ENCODE measurements around the gene MCEE.

Gene MCEE

DNA sequence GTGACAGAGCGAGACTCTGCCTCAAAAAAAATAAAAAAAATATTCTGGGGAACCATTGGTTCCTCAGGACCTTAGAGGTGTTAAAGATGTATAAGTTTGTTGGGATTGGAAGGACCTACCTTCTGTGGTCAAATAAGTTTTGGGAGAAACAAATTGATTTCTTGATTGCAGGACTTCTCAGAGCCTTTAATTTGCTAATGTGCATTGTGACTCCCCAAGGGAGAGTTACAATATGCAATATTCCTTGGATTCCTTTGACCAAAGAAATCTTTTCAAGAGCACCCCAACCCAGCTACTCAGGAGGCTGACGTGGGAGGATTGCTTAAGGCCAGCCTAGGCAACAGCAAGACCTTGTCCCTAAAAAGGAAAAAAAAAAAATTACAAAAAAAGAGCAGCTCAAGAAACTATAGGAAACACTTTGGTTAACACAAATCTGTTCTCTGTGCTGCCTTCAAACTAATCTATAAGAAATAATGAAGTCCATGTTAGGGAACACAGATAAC, 55.1 kb downstream of the MCEE start:
- no peak for FAIRE-seq

DNA sequence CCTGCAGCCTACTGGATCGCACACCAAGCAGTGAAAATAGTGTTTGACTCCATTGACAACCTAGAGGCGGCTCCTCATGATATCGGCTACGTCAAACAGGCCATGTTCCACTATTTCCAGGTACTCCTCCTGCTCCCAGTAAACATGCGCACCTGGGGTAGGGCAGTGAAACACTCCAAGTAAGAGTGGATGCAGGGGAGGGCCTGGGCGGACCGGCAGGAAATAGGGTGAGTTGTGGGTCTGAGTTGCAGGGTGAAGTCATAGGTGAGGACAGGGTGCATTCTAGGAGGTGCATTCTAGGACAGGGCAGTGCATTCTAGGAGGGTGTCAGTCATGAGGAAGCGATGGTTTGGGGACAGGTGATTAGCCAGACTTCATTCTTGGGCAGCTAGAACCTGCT, 56.6 kb downstream of the MCEE start:
- FAIRE-seq, result no peak

DNA sequence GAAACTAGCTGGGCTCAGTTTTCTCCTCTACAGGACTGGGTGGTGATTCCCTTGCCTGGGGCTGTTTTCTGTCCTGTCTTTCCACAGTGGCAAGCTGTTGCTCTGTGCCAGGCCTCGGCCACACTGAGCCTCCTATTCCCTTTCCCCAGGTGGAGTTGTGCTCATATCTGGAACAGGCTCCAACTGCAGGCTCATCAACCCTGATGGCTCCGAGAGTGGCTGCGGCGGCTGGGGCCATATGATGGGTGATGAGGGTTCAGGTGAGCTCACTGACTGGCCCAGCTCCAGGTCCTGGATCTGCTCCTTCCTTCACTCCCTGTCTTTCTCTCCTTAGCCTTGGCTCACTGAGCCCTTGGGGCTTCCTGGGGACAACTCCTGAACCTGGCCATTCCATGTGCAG, 57.5 kb downstream of the MCEE start:
- no peak for FAIRE-seq

DNA sequence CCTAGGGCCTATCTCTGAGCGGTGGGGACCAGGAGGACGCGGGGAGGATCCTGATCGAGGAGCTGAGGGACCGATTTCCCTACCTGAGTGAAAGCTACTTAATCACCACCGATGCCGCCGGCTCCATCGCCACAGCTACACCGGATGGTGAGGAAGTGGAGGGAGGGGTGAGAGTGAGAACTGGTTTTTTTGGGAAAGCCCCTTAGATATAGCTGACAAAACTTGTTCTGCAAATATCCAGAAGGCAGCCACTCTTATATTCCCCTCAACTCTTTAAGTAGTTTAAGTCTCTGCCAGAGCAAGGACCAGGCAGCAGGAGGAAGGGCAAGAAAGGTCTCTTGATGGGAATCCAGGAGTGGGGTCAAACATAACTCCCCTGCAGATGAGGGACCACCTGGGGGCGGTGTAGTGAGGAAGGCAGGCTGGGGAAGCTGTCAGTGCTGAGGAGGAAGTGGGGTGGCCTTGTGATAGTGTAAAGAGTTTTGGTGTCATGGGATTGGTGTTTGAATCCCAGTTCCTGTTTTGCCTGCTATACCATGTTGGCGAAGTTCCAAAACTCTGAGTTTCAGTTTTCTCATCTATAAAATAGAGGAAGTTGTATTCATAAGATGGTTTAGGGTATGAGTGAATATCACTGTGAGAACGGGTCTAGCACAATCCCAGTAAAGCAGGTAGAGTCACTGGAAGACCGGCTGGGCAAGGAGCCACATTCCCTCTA, 58.2 kb downstream of the MCEE start:
- no peak for FAIRE-seq

DNA sequence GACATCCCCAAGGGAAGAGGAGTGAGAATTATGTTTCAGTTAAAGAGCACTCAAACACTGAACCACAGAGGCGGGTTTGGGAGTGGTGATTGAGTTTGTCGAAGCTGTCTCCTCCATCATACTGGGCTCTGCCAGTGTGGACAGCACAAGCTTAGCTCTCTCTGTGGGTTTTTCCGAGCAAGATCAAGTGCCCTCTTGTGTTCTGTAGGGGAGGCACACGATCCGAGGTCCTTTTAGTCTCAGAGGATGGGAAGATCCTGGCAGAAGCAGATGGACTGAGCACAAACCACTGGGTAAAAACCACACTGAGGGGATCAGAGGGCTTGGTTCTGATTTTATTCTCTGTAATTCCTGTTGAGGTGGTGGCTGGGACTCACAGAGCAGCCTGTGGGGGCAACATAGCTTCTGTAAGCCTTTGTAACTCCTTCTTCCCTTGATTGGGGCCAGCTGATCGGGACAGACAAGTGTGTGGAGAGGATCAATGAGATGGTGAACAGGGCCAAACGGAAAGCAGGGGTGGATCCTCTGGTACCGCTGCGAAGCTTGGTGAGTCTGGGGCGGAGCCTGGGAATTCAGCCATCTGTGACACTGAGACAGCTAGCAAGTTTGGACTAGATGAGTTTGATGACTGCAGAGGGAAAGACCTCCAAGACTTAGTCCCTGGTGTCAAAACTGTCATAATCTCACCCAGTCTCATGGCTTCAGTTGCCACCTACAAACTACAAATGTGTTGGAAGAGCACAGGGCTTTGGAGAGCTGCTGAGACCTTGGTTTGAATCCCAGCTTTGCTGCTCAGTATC, 59.5 kb downstream of the MCEE start:
- no peak for FAIRE-seq

DNA sequence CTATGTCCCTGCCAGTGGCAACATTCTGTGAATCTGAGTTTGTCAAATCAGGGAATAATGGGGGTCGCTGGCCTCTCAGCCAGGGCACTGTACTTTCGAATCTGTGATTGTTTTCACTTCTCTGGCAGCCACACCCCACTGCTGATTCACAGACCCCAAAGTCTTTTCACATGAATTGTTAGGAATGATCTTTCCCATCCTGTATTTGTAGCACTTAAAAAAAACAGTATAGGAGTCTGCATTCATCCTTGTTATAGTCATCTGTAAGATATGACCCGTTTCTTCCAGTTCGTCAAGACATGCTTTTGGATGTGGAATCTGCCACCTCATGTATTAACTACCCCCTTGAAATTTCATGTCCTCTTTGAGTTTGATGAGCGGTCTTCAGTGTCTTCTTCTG, 60.7 kb downstream of the MCEE start:
- FAIRE-seq, result no peak

DNA sequence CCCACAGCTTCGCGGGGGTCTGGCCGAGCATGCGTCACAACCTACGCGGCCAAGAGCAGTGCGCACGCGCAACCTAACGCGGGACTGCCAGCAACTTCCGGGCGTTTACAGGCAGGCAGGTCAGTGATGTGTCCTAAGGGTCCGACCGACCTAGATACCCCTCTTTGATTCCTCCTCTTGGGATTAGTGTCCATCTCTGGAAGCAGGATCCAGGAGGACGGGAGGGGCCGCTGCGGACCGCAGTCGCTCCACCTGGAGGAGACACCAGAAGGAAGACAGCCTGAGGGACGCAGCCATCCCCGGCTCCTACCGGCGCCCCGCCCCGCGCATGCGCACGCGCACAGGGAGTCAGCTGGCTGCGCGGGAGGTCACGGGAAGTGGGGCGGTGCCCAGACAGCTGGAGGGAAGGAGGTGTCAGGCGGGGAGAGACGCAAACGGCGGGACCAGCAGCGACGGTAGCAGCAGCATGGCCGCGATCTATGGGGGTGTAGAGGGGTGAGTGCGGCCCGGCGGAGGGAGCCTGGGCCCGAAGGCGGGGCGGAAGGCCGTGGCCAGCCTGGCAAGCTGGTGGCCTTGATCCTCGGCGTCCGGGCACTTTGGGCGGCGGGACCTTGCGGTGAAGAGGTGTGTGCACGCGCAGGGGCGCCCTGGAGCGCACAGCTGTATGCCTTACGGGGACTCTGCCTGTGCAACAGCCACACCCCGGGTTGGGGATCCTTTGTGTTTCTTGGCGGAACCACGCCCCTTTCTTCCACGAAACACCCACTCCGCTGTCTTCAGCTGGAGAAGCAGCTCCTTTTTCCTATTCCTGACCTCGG, 61.6 kb downstream of the MCEE start, which contains the start of gene NAGK:
TSS of gene NAGK (plus strand) at position 431 of the 818 bp plus-strand sequence. CDS start at position 467, 36 bp downstream.
- no peak for FAIRE-seq

DNA sequence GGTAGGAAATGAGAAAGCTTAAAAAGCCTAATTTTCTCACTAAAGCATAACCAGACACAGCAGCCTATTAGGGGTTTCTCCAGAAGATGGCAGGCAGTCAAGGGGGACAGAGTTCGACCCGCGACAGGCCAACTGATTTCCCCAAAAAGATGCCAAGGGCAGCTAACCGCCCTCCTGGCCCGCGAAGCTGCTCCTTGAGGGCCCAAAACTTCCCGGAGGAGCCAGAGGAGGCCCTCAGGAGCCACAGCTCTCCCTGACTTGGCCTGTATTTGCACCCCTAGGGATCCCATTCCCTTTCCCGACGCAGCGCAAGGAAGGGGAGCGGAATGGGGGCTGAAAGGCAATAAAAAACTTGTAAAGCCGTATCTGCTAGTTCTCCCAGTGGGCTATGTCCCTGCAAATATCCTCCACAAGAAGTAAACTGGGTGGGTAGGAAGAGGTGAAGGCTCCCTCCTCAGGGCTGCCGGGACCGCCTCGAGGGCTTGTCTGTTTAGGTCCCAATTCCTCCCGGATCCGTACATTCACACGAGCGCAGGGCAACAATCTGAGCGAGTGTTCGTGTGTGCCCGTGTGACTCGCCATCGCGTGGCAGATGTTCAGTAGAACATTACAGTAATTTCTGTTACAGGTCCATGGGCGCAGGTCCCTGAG, 62.3 kb downstream of the MCEE start:
- no peak for FAIRE-seq

DNA sequence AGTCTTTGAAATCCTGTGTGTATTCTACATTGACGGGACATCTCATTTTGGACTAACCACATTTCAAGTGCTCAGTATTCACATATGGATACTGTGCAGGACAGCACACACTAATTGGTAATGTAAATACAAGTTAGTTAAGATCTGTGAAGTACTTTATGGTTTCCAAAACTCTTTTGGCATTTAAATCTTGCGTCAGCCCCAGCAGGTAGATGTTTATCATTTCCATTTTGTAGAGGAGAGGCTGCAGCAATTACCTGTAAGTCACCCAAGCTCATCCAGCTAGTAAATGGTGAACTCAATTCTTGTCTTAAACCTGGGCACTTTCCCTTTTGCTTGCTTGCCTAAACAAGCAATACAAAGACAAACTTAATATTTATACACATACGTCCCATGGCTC, 63.2 kb downstream of the MCEE start:
- no peak for FAIRE-seq

DNA sequence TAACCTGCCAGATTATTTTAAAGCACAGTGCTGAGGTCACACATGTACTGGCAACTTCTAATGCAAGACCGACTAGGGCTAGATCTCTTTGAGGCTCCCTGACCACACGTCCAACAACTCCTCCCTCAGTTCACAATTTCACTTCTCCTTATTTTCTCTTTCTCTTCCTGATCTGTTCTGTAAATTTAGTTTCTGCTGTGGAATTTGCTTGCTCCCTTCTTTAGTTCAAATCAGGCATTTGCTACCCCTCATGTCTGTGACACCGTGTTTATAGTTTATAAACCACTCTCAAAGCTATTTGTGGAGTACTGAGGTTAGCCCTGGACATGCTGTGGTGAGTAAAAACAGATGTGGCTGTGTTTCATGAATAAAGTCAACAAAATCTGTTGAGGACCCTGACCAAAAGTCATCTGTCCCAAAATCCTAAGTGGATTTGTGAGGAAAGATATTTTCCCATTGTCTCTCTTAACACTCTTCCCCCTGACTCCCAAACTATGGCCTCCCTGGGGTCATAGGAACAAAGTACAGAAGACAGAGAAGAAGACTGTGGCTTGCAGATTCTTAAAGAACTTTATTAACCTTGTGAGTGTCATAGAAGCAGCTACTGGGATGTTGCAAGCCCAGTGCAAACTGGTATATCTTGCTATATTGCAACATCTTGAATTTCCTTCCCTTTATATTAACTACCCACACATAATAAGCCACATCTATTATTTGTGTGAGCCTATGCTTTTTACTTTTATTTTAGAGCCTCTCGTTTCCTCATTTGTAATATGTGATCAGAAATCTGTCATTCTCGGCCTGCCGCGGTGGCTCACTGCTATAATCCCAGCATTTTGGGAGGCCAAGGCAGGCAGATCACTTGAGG, 65.0 kb downstream of the MCEE start:
- FAIRE-seq, result no peak

DNA sequence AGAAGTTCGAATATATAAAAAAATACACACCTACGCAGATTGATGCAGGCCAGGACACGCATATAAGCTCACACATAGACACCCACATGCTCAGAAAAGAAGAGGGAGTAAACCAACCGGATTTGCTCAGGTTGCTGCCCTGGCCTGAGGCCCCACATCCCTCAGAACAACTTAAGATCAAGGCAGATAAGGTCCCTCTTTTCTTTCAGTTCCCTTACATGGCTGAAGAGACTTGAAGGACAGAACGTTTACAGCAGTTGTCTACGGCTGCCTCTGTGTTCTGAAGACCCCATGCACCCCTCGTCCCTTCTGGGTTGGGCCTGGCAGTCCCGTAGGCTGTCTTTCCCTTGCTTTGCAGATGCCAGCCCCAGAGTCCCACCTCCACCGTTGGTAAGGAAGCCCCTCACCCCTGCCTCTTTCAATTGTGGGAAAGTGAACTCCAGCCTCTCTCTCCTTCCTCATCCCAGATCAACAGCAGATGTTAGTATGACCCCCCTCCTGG, 65.9 kb downstream of the MCEE start:
- no peak for FAIRE-seq

DNA sequence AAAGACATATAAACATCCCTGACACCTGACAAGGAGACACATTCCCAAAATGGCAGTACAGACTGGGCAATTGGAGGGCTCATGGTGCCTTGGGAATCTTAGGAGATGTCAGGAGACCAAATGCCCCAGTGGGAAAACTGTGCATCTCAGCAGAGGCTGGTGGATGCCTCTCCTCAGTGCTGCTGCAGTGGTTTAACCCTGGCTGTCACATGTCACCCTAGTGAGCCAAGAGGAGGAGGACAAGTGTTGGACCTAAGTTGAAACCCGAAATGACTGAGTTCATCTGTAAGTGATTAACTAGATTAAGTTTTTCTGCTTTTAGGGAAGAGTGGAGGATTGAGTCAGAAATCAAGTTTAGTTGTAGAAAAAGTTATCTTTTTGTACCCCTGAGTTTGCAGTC, 66.8 kb downstream of the MCEE start:
- FAIRE-seq, result no peak

DNA sequence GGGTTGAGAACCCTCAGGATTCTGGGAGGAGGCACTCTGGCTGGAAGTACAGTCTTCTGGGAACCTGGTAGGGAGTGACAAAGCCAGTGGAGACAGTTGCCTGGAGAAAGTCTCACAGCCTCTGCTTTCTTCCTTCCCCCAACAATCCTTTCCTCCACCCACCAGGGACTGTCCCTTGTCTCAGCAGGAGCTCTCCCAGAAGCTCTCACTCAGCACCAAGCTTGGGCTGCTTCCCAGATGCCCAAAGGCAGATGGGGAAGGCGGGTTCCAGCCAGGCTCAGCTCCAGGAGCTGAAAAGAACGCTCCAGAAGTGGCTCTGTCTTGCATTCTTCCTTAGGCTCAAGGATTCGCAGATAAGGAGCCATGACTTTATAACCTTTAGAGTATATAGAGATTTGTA, 69.2 kb downstream of the MCEE start:
- FAIRE-seq, result no peak

DNA sequence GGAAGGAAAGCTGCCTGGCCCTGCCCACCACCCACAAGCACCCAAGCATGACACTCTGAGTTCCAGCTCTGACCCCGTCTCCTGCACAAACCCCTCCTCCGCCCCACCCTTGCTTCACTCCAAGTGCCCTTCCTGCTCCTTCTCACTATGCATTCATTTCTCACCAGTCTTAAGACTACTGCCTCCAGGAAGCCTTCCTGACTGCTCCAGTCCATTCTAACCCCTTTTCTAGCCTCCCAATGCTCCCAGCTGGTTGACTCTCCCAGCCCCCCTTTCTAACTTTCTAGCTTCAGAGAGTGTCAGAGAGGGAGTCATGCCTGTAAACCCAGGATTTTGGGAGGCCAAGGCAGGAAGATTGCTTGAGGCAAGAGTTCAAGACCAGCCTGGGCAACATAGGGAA, 69.8 kb downstream of the MCEE start:
- no peak for FAIRE-seq
